Right hindlimb (tissue), 1 donor: Measurements from ENCODE around the gene NDUFA13.

Experiments
- DNase-seq: peaks from one replicate; pipeline ENCODE4 v3.0.0-alpha.2; 2018

Gene NDUFA13

GRCh38 chr19:19513682-19514081 lies 2.3 kb upstream of the NDUFA13 start:
- no peak for DNase-seq

GRCh38 chr19:19514215-19514657 lies 1.8 kb upstream of the NDUFA13 start:
- peak; percentile 85 for DNase-seq

GRCh38 chr19:19514881-19515641 lies 964 bp upstream of the NDUFA13 start, which contains the start of gene TSSK6:
TSSK6 (minus strand) TSS chr19:19515548; CDS start chr19:19515427, 121 bp downstream.
- no peak for DNase-seq

- no peak for DNase-seq
Observed at GRCh38 chr19:19517235-19517619, 1.2 kb downstream of the NDUFA13 start.

- no peak for DNase-seq
Observed at GRCh38 chr19:19520989-19521388, 5.0 kb downstream of the NDUFA13 start.

GRCh38 chr19:19523177-19523576 lies 7.2 kb downstream of the NDUFA13 start:
- no peak for DNase-seq

- DNase-seq, result no peak
Observed at GRCh38 chr19:19524053-19524452, 8.0 kb downstream of the NDUFA13 start.

- peak; percentile 19 for DNase-seq
Observed at GRCh38 chr19:19525611-19526380, 9.8 kb downstream of the NDUFA13 start.

- DNase-seq, result peak; percentile 20
Observed at GRCh38 chr19:19526581-19527370, 10.8 kb downstream of the NDUFA13 start.

GRCh38 chr19:19527371-19527656 lies 11.3 kb downstream of the NDUFA13 start:
- no peak for DNase-seq

GRCh38 chr19:19527674-19528625 lies 11.9 kb downstream of the NDUFA13 start:
- peak; percentile 19 for DNase-seq

- DNase-seq, result peak; percentile 65
Observed at GRCh38 chr19:19528721-19529490, 12.9 kb downstream of the NDUFA13 start, which contains the start of gene YJEFN3. YJEFN3 (plus strand) TSS chr19:19528911; CDS start chr19:19528933, 22 bp downstream.

GRCh38 chr19:19529783-19530422 lies 13.9 kb downstream of the NDUFA13 start:
- peak; percentile 23 for DNase-seq

- peak; percentile 29 for DNase-seq
Observed at GRCh38 chr19:19530423-19530804, 14.4 kb downstream of the NDUFA13 start.

- no peak for DNase-seq
Observed at GRCh38 chr19:19530889-19531288, 14.9 kb downstream of the NDUFA13 start.

GRCh38 chr19:19531951-19532805 lies 16.2 kb downstream of the NDUFA13 start:
- DNase-seq, result peak; percentile 83

GRCh38 chr19:19532806-19533701 lies 17.0 kb downstream of the NDUFA13 start:
- DNase-seq, result peak; percentile 22

- DNase-seq, result peak; percentile 37
Observed at GRCh38 chr19:19533841-19534240, 17.8 kb downstream of the NDUFA13 start.
